ENCODE results near the gene KCNAB1.
A peak's percentile ranks its signal among the peaks of the same experiment; 100 is the strongest.

DNA sequence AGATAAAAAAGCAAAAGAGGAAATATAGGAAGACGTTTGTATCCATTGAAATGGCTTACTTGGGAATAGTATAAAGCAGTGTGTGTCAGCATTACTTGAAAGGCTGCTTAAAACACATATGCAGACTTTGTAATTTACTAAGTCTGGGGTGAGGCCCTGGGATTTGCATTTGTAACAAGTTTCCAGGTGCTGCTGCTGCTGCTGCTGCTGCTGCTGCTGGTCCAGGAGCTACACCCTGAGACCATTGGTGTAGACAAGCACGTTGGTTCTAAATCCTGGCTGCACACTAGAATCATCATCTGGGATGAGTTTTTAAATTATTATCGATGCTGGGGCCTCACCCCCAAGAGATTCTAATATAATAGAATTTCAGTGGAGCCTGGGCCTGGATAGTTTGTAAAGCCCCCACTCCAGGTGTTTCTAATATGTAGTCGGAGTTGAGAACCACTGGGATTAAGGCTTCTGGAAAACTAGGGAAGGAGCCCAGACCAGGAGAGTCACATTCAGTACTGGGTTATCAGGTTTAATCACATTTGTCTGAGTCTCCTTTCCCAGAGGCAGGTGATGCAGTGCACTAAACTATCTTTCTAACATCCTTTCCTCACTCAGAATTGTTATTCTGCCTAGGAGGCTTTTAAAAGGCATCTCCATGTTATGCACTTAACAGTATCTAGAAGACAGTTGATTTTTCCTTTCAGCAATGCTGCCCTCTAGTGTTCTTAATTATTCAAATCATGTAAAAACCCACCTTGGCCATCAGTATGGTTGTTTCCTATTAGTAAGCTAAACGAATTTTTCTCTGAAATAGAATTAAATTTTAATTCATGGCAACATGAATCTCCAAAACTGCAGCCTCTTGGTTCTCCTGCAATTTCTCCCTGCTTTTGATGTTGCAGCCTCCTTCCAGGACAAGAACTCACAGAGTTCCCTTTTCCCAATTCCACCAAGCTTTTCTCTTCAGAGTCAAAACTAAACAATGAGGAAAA, 389.1 kb downstream of the KCNAB1 start:
- TF ChIP-seq, protein P1, sequence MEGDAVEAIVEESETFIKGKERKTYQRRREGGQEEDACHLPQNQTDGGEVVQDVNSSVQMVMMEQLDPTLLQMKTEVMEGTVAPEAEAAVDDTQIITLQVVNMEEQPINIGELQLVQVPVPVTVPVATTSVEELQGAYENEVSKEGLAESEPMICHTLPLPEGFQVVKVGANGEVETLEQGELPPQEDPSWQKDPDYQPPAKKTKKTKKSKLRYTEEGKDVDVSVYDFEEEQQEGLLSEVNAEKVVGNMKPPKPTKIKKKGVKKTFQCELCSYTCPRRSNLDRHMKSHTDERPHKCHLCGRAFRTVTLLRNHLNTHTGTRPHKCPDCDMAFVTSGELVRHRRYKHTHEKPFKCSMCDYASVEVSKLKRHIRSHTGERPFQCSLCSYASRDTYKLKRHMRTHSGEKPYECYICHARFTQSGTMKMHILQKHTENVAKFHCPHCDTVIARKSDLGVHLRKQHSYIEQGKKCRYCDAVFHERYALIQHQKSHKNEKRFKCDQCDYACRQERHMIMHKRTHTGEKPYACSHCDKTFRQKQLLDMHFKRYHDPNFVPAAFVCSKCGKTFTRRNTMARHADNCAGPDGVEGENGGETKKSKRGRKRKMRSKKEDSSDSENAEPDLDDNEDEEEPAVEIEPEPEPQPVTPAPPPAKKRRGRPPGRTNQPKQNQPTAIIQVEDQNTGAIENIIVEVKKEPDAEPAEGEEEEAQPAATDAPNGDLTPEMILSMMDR (IDR thresholded peaks at IDR 0.05; ENCODE audit: low read length), result peak; percentile 80
- no peak for TF ChIP-seq EZH2 (IDR thresholded peaks at IDR 0.05; ENCODE audit: borderline replicate concordance, low read length)
